Measurements from ENCODE around the gene PAK5.

GRCh38 chr20:9632265-9632664 lies 206.6 kb downstream of the PAK5 start:
- no peak for TF ChIP-seq POLR2AphosphoS5 (IDR thresholded peaks at IDR 0.05; ENCODE audit: low read depth, low read length)
- TF ChIP-seq REST (IDR thresholded peaks at IDR 0.05; ENCODE audit: insufficient read depth in 1 of 2, low read depth in 2 of 2, low read length in 2 of 2) = no peak
- TF ChIP-seq TAF1 (IDR thresholded peaks at IDR 0.05; ENCODE audit: borderline replicate concordance, insufficient read depth, low read length) = no peak
- TF ChIP-seq FOXP2 (optimal IDR thresholded peaks at IDR 0.05; ENCODE audit: borderline replicate concordance, extremely low read depth, extremely low read length, insufficient read depth) = no peak

Measured in PFSK-1 (cell line).